Common myeloid progenitor, CD34-positive (primary cell): ENCODE data around the gene TMC8.

Experiments used
- CTCF ChIA-PET: fragments of 350-600 bp; sonication (Branson Sonifier 250); formaldehyde crosslinking; loops from one replicate; lab custom pipeline; 2021; ENCODE audit warnings: antibody characterized with exemption; lab: Charles Lee
- POLR2A ChIA-PET: fragments of 350-600 bp; sonication (Branson Sonifier 250); formaldehyde crosslinking; loops from one replicate; lab custom pipeline; 2021; ENCODE audit warnings: antibody characterized with exemption; lab: Charles Lee
- DNase-seq, 3 donors: peaks; one replicate each; pipeline versions ENCODE4 v3.0.0 to v3.0.0-alpha.2; 2013
- H3K27ac ChIP-seq, 2 experiments: 1 replicate in 1 of 2; 2 replicates in 1 of 2; pipeline ENCODE4 v1.7.0; 2013; ENCODE audit warnings: inconsistent platforms in 2 of 2, low read length in 2 of 2, mild to moderate bottlenecking in 2 of 2, low read depth in 1 of 2, moderate library complexity in 1 of 2; ENCODE audit not compliant: severe bottlenecking in 2 of 2, insufficient read depth in 1 of 2, poor library complexity in 1 of 2
- H3K27me3 ChIP-seq, 5 experiments: replicated peaks in 2 of 5; 1 replicate in 3 of 5; 2 replicates in 2 of 5; pipeline versions ENCODE4 v1.6.1 to v1.7.0; 2013; ENCODE audit warnings: low read length in 4 of 5, mild to moderate bottlenecking in 2 of 5, moderate library complexity in 2 of 5, inconsistent platforms in 1 of 5; ENCODE audit not compliant: insufficient read depth in 5 of 5, control insufficient read depth in 4 of 5
- H3K36me3 ChIP-seq, 4 experiments: 1 replicate in 2 of 4; 2 replicates in 2 of 4; pipeline versions ENCODE4 v1.6.1 to v1.7.0; 2013; ENCODE audit warnings: low read length in 3 of 4, control low read depth in 1 of 4, mild to moderate bottlenecking in 1 of 4; ENCODE audit not compliant: control insufficient read depth in 4 of 4, insufficient read depth in 4 of 4
- H3K4me1 ChIP-seq, 4 experiments: 1 replicate in 3 of 4; 2 replicates in 1 of 4; pipeline versions ENCODE4 v1.6.1 to v1.7.1; 2013; ENCODE audit warnings: low read length in 3 of 4, mild to moderate bottlenecking in 3 of 4, control low read depth in 1 of 4, inconsistent platforms in 1 of 4, moderate library complexity in 1 of 4; ENCODE audit not compliant: control insufficient read depth in 4 of 4, insufficient read depth in 4 of 4; ENCODE audit errors: control extremely low read depth in 1 of 4
- H3K4me3 ChIP-seq, 7 experiments: 1 replicate in 4 of 7; 2 replicates in 3 of 7; pipeline versions ENCODE4 v1.5.1 to v1.7.0; 2013; ENCODE audit warnings: mild to moderate bottlenecking in 7 of 7, low read length in 6 of 7, moderate library complexity in 6 of 7, inconsistent platforms in 2 of 7, low read depth in 2 of 7, control low read depth in 1 of 7; ENCODE audit not compliant: insufficient read depth in 4 of 7, control insufficient read depth in 1 of 7; ENCODE audit errors: extremely low read depth in 1 of 7
- H3K9me3 ChIP-seq, 5 experiments: 1 replicate in 4 of 5; 2 replicates in 1 of 5; pipeline versions ENCODE4 v1.6.1 to v1.7.1; 2013; ENCODE audit warnings: low read length in 4 of 5, mild to moderate bottlenecking in 2 of 5, inconsistent platforms in 1 of 5, low read depth in 1 of 5, moderate library complexity in 1 of 5; ENCODE audit not compliant: control insufficient read depth in 4 of 5, insufficient read depth in 2 of 5; ENCODE audit errors: control extremely low read depth in 1 of 5
- WGBS: methylation state at CpG from one replicate; pipeline ENCODE4 v1.1.5; 2013; ENCODE audit not compliant: insufficient coverage; 5-methylcytosine and 5-hydroxymethylcytosine counted together

The TMC8 gene

DNA sequence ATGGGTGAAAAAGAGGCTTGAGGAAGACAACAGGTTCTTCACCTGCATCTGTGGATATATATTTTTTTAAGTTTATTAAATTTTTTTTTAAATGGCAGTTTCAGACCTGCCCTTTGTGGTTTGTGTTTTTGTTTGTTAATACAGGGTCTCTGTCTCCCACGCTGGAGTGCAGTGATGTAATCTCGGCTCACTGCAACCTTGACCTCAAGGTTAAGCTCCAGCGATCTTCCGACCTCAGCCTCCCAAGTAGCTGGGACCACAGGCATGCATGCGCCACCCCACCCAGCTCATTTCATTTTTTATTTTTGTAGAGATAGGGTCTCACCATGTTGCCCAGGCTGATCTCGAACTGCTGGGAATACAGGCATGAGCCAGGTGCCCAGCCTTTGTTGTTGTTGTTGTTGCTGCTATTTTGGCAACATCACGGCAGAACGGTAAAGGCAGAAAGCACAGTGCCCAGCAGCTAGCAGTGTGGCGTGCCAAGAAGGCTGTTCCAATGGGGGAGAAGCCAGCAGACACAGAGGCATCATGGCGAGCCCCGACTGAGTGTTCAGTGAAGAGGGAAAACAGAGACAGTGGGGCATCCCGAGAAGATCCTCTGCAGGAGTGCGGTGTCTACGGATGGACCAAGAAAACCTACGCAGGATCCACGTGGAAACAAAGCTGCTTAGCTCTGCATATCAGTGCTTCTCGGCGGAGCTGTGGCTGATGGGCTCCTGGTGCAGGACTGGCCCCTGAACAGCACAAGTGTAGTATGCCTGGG is 21.7 kb upstream of the TMC8 start:
- DNase-seq, result no peak
- ChIA-PET POLR2A (interaction anchor here (0.7 kb wide), 1 partner anchor 9 kb away, joined by 3 read pairs; no protein-coding TSS in a partner anchor), CTCF (interaction anchor here (1.2 to 9.4 kb wide), 3 partner anchors 24 to 68 kb away, joined by 3 to 122 read pairs (median 6); partner anchors contain the start of gene TMC8)
- Histone ChIP-seq H3K27me3 (no peaks in the 10 kb centered on the region), H3K36me3 (peaks cover 11 to 76% (median 49%) of the 10 kb centered on the region in 4 experiments), H3K4me3 (no peak overlapping the region), H3K4me1 (peaks cover 0 to 3% (median 0%) of the 10 kb centered on the region in 4 experiments), H3K9me3 (no peaks in the 10 kb centered on the region), H3K27ac (no peak overlapping the region)
- 98% methylated on average over 10 of the region's 18 CpGs for WGBS

DNA sequence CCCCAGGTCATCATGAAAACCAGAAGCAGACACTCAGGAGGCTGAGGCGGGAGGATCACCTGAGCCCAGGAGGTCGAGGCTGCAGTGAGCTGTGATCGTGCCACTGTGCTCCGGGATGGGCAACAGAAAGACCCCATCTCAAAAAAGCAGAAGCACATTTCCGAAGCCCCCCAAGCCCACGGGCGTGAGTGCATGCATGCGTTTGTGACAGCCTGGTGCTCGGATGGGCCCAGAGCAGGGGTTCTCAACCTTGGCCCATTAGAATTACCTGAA is 21.1 kb upstream of the TMC8 start:
- ChIA-PET CTCF (interaction anchor here (1.0 to 9.4 kb wide), 3 partner anchors 9 to 68 kb away, joined by 3 to 122 read pairs (median 3); partner anchors contain the start of gene TMC8), POLR2A (no interaction called here)
- WGBS, result 98% methylated on average over 9 of the region's 9 CpGs
- no peak for DNase-seq
- H3K4me1 ChIP-seq, result peaks cover 0 to 3% (median 0%) of the 10 kb centered on the region in 4 experiments
- no peaks in the 10 kb centered on the region for H3K9me3 ChIP-seq
- H3K27me3 ChIP-seq, result no peaks in the 10 kb centered on the region
- no peak overlapping the region for H3K4me3 ChIP-seq
- H3K27ac ChIP-seq, result no peak overlapping the region
- H3K36me3 ChIP-seq, result peaks cover 8 to 75% (median 48%) of the 10 kb centered on the region in 4 experiments

DNA sequence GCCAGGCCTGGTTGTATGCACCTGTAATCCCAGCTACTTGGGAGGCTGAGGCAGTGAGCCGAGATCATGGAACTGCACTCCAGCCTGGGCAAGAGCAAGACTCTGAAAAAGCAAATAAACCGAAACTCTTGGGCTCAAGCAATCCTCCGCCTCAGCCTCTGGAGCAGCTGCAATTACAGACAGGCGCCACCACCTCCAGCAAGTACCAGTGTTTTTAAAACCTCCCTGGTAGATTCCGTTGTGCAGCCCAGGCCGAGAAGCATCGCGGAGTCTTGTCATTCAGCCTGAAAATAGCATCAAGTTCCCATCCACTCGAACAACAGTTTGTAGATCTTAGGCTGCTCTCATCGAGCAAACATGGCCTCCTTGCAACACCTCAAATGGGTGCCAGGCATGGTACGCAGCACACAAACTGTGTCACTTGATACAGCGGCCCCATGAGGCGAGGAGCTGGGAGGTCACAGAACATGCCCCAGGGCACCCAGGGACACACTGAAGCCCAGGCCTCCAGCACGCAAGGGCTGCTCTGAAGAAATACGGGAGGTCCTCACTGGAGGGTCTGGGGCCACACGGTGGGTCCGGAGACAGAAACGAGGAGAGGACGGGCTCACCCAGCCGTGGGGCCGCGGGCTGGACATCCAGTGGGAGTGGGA is 20.1 kb upstream of the TMC8 start:
- CTCF ChIA-PET, result interaction anchor here (1.0 to 9.4 kb wide), 4 partner anchors 10 to 65 kb away, joined by 3 to 122 read pairs (median 4); partner anchors contain the start of gene TMC8
- peaks cover 8 to 74% (median 51%) of the 10 kb centered on the region in 4 experiments for H3K36me3 ChIP-seq
- no peak overlapping the region for H3K4me3 ChIP-seq
- no peaks in the 10 kb centered on the region for H3K9me3 ChIP-seq
- peaks cover 0 to 3% (median 0%) of the 10 kb centered on the region in 4 experiments for H3K4me1 ChIP-seq
- POLR2A ChIA-PET, result no interaction called here
- H3K27ac ChIP-seq, result no peak overlapping the region
- WGBS, result 97% methylated on average over 22 of the region's 22 CpGs
- DNase-seq, result no peak
- H3K27me3 ChIP-seq, result no peaks in the 10 kb centered on the region

DNA sequence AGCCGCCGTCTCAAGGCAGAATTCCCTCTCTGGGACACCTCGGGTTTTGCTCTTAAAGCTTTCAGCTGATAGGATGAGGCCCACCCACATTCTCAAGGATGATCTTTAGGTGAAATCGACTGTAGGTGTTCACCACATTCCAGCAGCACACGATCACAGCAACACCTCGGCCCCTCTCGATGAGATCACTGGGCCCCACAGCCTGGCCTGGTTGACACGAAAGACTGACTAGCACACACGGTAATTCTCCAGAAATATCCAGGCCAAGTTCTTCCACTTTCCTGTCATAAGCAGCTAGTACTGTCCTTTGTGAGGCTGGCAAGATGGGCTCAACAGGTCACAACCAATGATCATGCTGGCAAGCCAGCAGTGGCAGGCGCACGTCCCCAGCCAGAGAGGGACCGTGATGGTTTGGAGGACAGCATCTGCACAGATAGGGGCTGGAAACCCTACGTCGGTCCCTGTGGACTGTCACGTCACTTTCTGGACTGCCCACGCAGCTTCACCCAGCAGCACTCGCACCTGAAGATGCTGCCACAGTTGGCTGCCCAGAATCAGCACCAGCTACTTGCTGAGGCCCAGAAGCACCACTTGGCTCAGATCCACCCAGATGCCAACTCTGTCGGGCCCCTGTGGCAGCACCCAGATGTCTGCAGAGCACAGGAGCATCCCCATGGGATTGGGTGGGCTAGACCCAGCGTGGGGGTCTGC is 19.4 kb upstream of the TMC8 start:
- ChIA-PET CTCF (interaction anchor here (0.6 to 9.4 kb wide), 7 partner anchors 23 to 140 kb away, joined by 3 to 122 read pairs (median 4); partner anchors contain the start of gene TMC8), POLR2A (no interaction called here)
- Histone ChIP-seq H3K36me3 (peaks cover 8 to 70% (median 49%) of the 10 kb centered on the region in 4 experiments), H3K4me1 (peaks cover 0 to 3% (median 0%) of the 10 kb centered on the region in 4 experiments), H3K27ac (no peak overlapping the region), H3K9me3 (no peaks in the 10 kb centered on the region), H3K4me3 (no peak overlapping the region), H3K27me3 (no peaks in the 10 kb centered on the region)
- DNase-seq, result no peak
- WGBS, result 94% methylated on average over 18 of the region's 19 CpGs

DNA sequence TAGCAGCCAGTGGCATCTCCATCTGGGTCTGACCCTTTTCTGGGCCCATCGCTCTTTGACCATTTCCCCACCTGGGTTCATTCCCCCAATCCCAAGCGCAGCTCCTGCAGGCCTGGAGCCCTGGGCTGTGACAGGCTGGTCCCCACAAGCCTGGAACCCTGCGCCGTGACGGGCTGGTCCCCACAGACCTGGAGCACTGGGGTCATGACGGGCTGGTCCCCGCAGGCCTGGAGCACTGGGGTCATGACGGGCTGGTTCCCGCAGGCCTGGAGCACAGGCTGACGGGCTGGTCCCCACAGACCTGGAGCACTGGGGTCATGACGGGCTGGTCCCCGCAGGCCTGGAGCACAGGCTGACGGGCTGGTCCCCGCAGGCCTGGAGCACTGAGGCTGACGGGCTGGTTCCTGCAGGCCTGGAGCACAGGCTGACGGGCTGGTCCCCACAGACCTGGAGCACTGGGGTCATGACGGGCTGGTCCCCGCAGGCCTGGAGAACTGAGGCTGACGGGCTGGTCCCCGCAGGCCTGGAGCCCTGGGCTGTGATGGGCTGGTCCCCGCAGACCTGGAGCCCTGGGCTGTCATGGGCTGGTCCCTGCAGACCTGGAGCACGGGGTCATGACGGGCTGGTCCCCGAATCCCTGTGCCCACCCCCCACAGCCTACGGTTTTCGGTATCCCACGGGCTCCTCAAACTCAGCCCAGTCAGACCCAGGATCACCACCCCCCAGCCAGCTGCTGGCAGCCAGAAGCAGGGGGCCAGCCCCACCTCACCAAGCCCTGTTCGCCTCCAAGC is 18.6 kb upstream of the TMC8 start:
- POLR2A ChIA-PET, result no interaction called here
- H3K27ac ChIP-seq, result no peak overlapping the region
- H3K4me3 ChIP-seq, result no peak overlapping the region
- WGBS, result 98% methylated on average over 20 of the region's 28 CpGs
- H3K9me3 ChIP-seq, result no peaks in the 10 kb centered on the region
- peaks cover 8 to 70% (median 53%) of the 10 kb centered on the region in 4 experiments for H3K36me3 ChIP-seq
- peaks cover 0 to 3% (median 0%) of the 10 kb centered on the region in 4 experiments for H3K4me1 ChIP-seq
- no peak for DNase-seq
- no peaks in the 10 kb centered on the region for H3K27me3 ChIP-seq
- CTCF ChIA-PET, result interaction anchor here (0.6 to 9.4 kb wide), 10 partner anchors 23 to 139 kb away, joined by 3 to 122 read pairs (median 6); partner anchors contain the start of gene TMC8
